ENCODE data around the gene GRPEL1. TPM values are rescaled to one million over a fixed set of nuclear protein-coding genes. Genes with fewer than 3 reads are reported as not detected.
A peak's percentile ranks its signal among the peaks of the same experiment; 100 is the strongest.

Gene GRPEL1
- total RNA-seq, 1 donor: 21.0 TPM

- Histone ChIP-seq H3K79me2 (ENCODE audit: insufficient read depth, low read length) (peaks cover 60% of the 10 kb centered on the region), H3K27me3 (ENCODE audit: insufficient read depth, low read length) (no peaks in the 10 kb centered on the region), H3K4me2 (ENCODE audit: insufficient read depth, low read length) (peak overlapping the region; percentile 99), H3K27ac (ENCODE audit: low read depth, low read length) (peak overlapping the region; percentile 47), H3K4me3 (ENCODE audit: insufficient read depth, low read length) (peak overlapping the region; percentile 88), H3K4me1 (ENCODE audit: insufficient read depth, low read length) (peaks cover 24% of the 10 kb centered on the region), H3K36me3 (ENCODE audit: insufficient read depth, low read length) (no peaks in the 10 kb centered on the region), H4K20me1 (ENCODE audit: insufficient read depth, low read length) (peaks cover 52% of the 10 kb centered on the region), H2AFZ (ENCODE audit: low read length) (peak overlapping the region; percentile 81), H3K9me3 (ENCODE audit: low read depth, low read length) (no peaks in the 10 kb centered on the region)
- no peak for TF ChIP-seq CTCF (IDR thresholded peaks at IDR 0.05; ENCODE audit: extremely low read depth, low read depth, low read length)
- peak; percentile 90 for DNase-seq (ENCODE audit: insufficient read length, low spot score, missing footprints)
Observed at GRCh38 chr4:7044137-7044930, 23.5 kb downstream of the GRPEL1 start.

DNA sequence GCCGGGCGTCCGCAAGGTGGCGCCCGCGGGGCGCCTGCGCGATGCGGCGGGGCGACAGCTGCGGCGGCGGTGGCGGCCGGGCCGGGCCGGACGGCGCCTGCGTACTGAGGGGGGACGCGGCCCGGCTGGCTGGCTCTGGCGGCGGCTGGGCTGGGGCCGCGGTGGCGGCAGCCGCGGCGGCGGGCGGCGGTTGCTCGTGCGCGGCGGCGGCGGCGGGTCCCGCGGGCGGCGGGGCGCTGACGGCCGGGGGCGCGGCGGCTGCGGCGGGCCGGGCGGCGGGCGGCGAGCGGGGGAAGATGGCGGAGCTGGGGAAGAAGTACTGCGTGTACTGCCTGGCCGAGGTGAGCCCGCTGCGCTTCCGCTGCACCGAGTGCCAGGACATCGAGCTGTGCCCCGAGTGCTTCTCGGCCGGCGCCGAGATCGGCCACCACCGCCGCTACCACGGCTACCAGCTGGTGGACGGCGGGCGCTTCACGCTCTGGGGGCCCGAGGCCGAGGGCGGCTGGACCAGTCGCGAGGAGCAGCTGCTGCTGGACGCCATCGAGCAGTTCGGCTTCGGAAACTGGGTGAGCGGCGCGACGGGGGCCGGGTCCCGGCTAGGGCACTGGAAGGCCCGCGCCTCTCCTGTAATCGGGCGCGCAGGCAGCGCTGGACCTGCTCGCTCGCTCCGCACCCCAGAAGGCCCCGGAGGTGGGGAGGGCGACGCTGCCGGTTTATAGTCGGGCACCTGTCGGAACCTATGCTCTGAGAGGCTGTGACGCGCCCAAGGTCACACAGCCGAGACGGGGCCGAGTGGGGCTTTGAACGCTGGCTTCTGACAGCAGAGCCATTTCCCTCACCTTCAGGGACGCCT lies 24.4 kb downstream of the GRPEL1 start, which contains the start of gene TADA2B:
Gene TADA2B (plus strand): TSS at position 89 of the 853 bp plus-strand sequence. CDS start 208 bp downstream, at position 297.
- H3K4me1 ChIP-seq (ENCODE audit: insufficient read depth, low read length): peaks cover 24% of the 10 kb centered on the region
- no peaks in the 10 kb centered on the region for H3K36me3 ChIP-seq (ENCODE audit: insufficient read depth, low read length)
- peak; percentile 97 for DNase-seq (ENCODE audit: insufficient read length, low spot score, missing footprints)
- no peaks in the 10 kb centered on the region for H3K27me3 ChIP-seq (ENCODE audit: insufficient read depth, low read length)
- H4K20me1 ChIP-seq (ENCODE audit: insufficient read depth, low read length): peaks cover 45% of the 10 kb centered on the region
- H3K9me3 ChIP-seq (ENCODE audit: low read depth, low read length): no peaks in the 10 kb centered on the region
- H3K27ac ChIP-seq (ENCODE audit: low read depth, low read length): peak within 1 kb of the TSS; percentile 83
- H3K4me2 ChIP-seq (ENCODE audit: insufficient read depth, low read length): peak within 1 kb of the TSS; percentile 99
- H2AFZ ChIP-seq (ENCODE audit: low read length): peak within 1 kb of the TSS; percentile 86
- peaks cover 53% of the 10 kb centered on the region for H3K79me2 ChIP-seq (ENCODE audit: insufficient read depth, low read length)
- peak within 1 kb of the TSS; percentile 91 for H3K4me3 ChIP-seq (ENCODE audit: insufficient read depth, low read length)
- no peak for TF ChIP-seq CTCF (IDR thresholded peaks at IDR 0.05; ENCODE audit: extremely low read depth, low read depth, low read length)

DNA sequence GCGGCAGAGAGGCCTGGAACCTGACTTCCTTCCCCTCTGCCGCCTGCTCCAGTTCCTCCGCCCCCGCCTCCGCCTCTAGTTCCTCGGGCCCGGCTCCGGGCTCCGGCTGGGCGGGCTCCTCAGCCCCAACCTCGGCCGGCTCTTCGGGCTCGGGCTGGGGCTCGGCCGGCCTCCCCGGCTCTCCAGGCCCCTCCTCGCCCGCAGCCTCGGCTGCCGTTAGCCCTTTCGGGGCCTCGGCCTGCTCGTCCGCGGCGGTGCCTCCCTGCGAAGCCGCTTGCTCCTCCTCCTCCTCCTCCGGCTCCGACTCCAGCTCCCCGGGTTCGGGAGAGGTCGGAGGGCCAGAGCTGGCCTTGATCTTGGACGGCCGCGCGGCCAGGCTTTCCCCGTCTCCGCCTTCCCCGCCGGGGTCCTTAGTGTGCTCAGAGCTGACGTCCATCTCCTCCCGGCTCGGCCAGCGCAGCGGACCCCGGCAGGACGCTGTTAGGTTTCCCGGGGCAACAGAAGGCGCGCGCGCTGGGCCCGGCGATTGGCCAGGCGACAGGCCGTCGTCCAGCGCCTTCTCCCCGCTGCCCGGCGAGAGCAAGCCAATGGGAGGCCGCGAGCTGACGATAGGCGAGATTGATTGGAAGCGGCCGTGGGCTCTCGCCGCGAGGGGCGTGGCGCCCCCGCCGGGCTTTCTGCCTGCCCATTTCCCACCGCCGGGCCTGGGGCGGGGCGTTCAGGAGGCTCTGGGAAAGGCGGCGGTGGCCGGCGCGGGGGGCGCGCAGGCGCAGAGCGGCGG lies 25.2 kb downstream of the GRPEL1 start:
- peak overlapping the region; percentile 86 for H2AFZ ChIP-seq (ENCODE audit: low read length)
- peak; percentile 14 for TF ChIP-seq CTCF (IDR thresholded peaks at IDR 0.05; ENCODE audit: extremely low read depth, low read depth, low read length)
- H3K79me2 ChIP-seq (ENCODE audit: insufficient read depth, low read length): peaks cover 45% of the 10 kb centered on the region

More for the DNA sequence above, 25.2 kb downstream of the GRPEL1 start:
- Histone ChIP-seq H3K36me3 (ENCODE audit: insufficient read depth, low read length) (no peaks in the 10 kb centered on the region), H3K4me1 (ENCODE audit: insufficient read depth, low read length) (peaks cover 24% of the 10 kb centered on the region), H3K27me3 (ENCODE audit: insufficient read depth, low read length) (no peaks in the 10 kb centered on the region), H4K20me1 (ENCODE audit: insufficient read depth, low read length) (peaks cover 39% of the 10 kb centered on the region), H3K4me2 (ENCODE audit: insufficient read depth, low read length) (peak overlapping the region; percentile 80), H3K27ac (ENCODE audit: low read depth, low read length) (peak overlapping the region; percentile 83), H3K9me3 (ENCODE audit: low read depth, low read length) (no peaks in the 10 kb centered on the region), H3K4me3 (ENCODE audit: insufficient read depth, low read length) (peak overlapping the region; percentile 91)
- peak; percentile 100 for DNase-seq (ENCODE audit: insufficient read length, low spot score, missing footprints)
